HepG2 (cell line): ENCODE measurements around the gene CYP2S1. TPM values are rescaled to one million over a fixed set of nuclear protein-coding genes. Genes with fewer than 3 reads are reported as not detected.

Experiments used
- ATF5 ChIP-seq: sonication (generic); formaldehyde crosslinking; IDR thresholded peaks from 2 replicates; pipeline ENCODE4 v1.4.0; 2020; ENCODE audit warnings: mild to moderate bottlenecking, low read depth, missing genetic modification reagents
- EZH2 ChIP-seq: conservative IDR thresholded peaks from 2 replicates; pipeline ENCODE4 v1.6.1; 2012; ENCODE audit warnings: mild to moderate bottlenecking, low read depth, low read length, moderate library complexity
- IRF2 ChIP-seq: IDR thresholded peaks from 2 replicates; pipeline ENCODE4 v1.6.1; 2018; ENCODE audit warnings: missing genetic modification reagents, missing compliant biosample characterization
- KLF16 ChIP-seq, 2 experiments: sonication (generic) in 1 of 2; formaldehyde crosslinking in 1 of 2; IDR thresholded peaks; 2 replicates each; pipeline versions ENCODE4 v1.6.1 to v1.8.0; 2016 to 2023; ENCODE audit warnings: missing genetic modification reagents in 2 of 2, missing compliant biosample characterization in 1 of 2
- NR3C1 ChIP-seq: sonication (generic); formaldehyde crosslinking; IDR thresholded peaks from 2 replicates; pipeline ENCODE4 v1.4.0; 2020; ENCODE audit warnings: missing genetic modification reagents
- SP4 ChIP-seq: sonication (generic); formaldehyde crosslinking; IDR thresholded peaks from 2 replicates; pipeline ENCODE4 v1.8.1; 2023; ENCODE audit warnings: mild to moderate bottlenecking, missing genetic modification reagents
- TGIF2 ChIP-seq: IDR thresholded peaks from 2 replicates; pipeline ENCODE4 v1.6.1; 2016; ENCODE audit warnings: control low read depth, missing compliant biosample characterization
- ZNF235 ChIP-seq: sonication (generic); formaldehyde crosslinking; IDR thresholded peaks from 2 replicates; pipeline ENCODE4 v1.8.1; 2023; ENCODE audit warnings: mild to moderate bottlenecking, missing genetic modification reagents, borderline replicate concordance
- ZNF256 ChIP-seq: sonication (generic); formaldehyde crosslinking; conservative IDR thresholded peaks from 2 replicates; pipeline ENCODE4 v1.4.0; 2020; ENCODE audit warnings: missing genetic modification reagents
- ZNF407 ChIP-seq: sonication (generic); formaldehyde crosslinking; IDR thresholded peaks from one replicate; pipeline ENCODE4 v1.5.1; 2020; ENCODE audit warnings: mild to moderate bottlenecking, missing genetic modification reagents; ENCODE audit errors: not compliant biosample characterization
- ZNF660 ChIP-seq: sonication (generic); formaldehyde crosslinking; IDR thresholded peaks from 2 replicates; pipeline ENCODE4 v1.5.1; 2020; ENCODE audit warnings: mild to moderate bottlenecking, low read depth, missing genetic modification reagents, borderline replicate concordance
- ZNF737 ChIP-seq: sonication (generic); formaldehyde crosslinking; IDR thresholded peaks from 2 replicates; pipeline ENCODE4 v1.5.0; 2020; ENCODE audit warnings: missing genetic modification reagents, mild to moderate bottlenecking, borderline replicate concordance
- ZNF776 ChIP-seq: sonication (generic); formaldehyde crosslinking; IDR thresholded peaks from 2 replicates; pipeline ENCODE4 v1.4.0; 2020; ENCODE audit warnings: mild to moderate bottlenecking, missing genetic modification reagents
- ZNF781 ChIP-seq: sonication (generic); formaldehyde crosslinking; IDR thresholded peaks from 2 replicates; pipeline ENCODE4 v1.5.1; 2020; ENCODE audit warnings: borderline replicate concordance, mild to moderate bottlenecking, missing genetic modification reagents; ENCODE audit errors: not compliant biosample characterization
- polyA plus RNA-seq, 8 experiments: library from polyadenylated mRNA; depleted of rRNA in 3 of 8; stranded (reverse) in 7 of 8; unstranded in 1 of 8; fragments of >200 nt; fragmentation: Illumina TruSeq in 4 of 8; extraction: Trizol in 4 of 8; gene quantifications; 2 replicates each; pipeline versions ENCODE4 v1.2.1 to v1.2.3, GENCODE V29; 2011 to 2016; ENCODE audit warnings: low read depth in 4 of 8, missing spikeins in 1 of 8, mixed read lengths in 1 of 8; ENCODE audit not compliant: insufficient read depth in 1 of 8
- total RNA-seq, 5 experiments: library from RNA; depleted of rRNA; stranded (reverse); fragments of >200 nt; fragmentation: Illumina TruSeq; extraction: Trizol; gene quantifications; 2 replicates each; pipeline ENCODE4 v1.2.3, GENCODE V29; 2016; ENCODE audit warnings: low read depth in 1 of 5

Gene CYP2S1
- total and polyA plus RNA-seq, 2 of the 13 experiments (the other 11 are each of a cell fraction or from before 2014, with no cell fraction given), result 0.09 to 2.1 TPM

- TF ChIP-seq ZNF407 (CRISPR knock-in tag), result no peak
- TF ChIP-seq ZNF737 (CRISPR knock-in tag), result no peak
- TF ChIP-seq ATF5 (CRISPR knock-in tag), result no peak
- TF ChIP-seq ZNF776 (CRISPR knock-in tag), result no peak
- no peak for TF ChIP-seq ZNF660 (CRISPR knock-in tag)
- no peak for TF ChIP-seq KLF16 (CRISPR knock-in tag; IDR thresholded peaks at IDR 0.05)
- no peak for TF ChIP-seq EZH2
- no peak for TF ChIP-seq NR3C1 (CRISPR knock-in tag)
- no peak for TF ChIP-seq ZNF256 (CRISPR knock-in tag)
- TF ChIP-seq SP4 (CRISPR knock-in tag), result no peak
- no peak for TF ChIP-seq IRF2 (CRISPR knock-in tag)
- TF ChIP-seq ZNF781, result no peak
- no peak for TF ChIP-seq ZNF235 (CRISPR knock-in tag)
- no peak for TF ChIP-seq TGIF2
- TF ChIP-seq, all 625 proteins: peak for 0
Observed at GRCh38 chr19:41219924-41220567, 27.0 kb downstream of the CYP2S1 start (continued).
